CD4-positive, alpha-beta T cell treated with Interleukin-15 for 4 hours (primary cell): Measurements from ENCODE around the gene RARB.

Experiments
- DNase-seq: peaks from one replicate; pipeline ENCODE4 v3.0.0-alpha.2; 2020; ENCODE audit warnings: low spot score

Gene RARB

GRCh38 chr3:25581335-25581734 is 153.3 kb downstream of the RARB start:
- DNase-seq = no peak

- DNase-seq = no peak
These were observed 153.8 kb downstream of the RARB start for GRCh38 chr3:25581823-25582222.

GRCh38 chr3:25582242-25582641 is 154.2 kb downstream of the RARB start:
- DNase-seq = no peak

GRCh38 chr3:25583343-25583742 is 155.3 kb downstream of the RARB start:
- DNase-seq = no peak

DNA sequence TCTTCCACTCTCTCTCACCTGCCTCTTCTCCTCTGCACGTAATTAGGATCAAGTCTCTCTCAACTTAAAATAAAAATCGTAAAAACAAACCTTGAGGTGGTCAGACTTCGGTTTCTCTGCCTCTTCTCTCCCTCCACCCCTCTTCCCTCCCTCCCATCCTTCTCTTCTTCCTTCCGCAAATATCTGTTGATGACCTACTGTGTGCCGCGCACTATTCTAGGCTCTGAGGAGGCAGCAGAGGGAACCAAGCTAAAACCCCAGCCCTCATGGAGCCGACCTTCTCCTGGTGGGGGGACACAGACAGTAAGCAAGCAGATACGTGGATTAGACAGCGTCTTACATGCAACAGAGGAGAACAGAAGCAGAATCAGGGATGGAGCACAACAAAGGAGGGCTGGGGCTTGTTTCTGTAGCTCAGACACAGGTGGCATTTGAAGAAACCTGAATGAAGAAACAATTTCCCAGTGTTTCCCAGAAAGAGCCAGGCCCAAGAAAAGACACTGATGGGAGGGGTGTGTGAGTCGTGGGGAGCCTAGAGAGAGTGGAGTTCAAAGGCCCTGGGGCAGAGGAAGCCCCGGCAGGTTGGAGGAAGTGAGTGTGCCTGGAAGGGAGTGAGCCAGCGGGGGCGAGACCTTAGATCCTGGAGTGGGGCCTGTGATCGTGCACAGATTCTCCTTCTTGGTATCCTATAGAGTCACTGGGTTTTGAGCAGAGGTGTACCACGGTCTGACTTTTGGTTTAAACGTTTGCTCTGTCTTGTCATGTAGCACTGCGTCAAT is 156.1 kb downstream of the RARB start:
- DNase-seq = no peak

DNA sequence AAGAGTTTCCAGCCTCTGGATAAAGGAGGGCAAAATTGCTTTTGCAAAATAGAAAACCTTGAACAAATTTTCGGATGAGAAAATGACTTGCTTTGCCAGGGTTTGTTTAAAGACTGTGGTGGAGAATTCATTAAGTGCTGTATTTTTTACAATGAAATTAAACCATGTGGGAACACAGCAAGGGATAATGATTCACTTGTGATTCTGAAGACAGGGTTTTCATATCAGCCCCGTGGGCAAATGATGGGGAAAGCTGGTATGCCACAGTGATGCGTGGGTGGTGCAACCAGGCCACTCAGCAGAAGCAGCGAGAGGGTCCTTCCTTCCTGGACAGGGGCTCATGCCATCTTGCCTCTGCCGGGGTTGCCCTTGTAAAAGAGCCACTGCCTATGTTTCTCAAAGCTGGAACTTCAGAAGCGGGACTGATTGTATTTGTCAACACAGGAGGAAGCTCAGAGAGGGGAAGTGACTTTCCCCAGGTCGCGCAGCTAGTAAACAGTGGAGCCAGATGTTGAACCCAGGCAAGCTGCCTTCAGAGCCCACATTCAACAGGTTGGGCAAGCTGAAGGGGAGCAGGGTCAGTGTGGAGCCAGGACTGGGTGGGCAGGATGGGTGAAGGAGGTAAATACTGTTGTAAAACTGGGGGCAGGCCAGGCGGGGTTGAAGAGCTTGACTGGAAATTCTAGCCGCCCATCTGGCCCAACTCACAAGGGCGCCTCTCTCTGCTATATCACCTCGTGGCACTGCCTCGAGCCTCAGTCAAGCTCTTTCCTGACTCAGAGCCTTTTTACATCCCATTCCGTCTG is 157.5 kb downstream of the RARB start:
- no peak for DNase-seq

DNA sequence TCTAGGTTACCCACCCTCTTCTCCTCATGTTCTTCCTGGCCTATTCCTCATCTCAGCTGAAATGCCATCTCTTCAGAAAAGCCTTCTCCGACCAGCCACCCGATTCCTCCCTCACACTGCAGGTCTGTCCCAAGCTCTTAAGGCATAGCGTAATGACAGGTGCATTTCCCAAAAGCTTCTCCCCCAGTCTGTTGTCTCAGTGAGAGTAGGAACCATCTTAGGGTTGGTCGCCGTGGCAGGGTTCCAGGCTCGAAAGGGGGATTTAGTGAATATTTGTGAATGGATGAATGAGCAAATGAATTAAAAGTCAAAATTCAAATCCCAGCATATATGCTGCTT is 158.1 kb downstream of the RARB start:
- DNase-seq = no peak

DNA sequence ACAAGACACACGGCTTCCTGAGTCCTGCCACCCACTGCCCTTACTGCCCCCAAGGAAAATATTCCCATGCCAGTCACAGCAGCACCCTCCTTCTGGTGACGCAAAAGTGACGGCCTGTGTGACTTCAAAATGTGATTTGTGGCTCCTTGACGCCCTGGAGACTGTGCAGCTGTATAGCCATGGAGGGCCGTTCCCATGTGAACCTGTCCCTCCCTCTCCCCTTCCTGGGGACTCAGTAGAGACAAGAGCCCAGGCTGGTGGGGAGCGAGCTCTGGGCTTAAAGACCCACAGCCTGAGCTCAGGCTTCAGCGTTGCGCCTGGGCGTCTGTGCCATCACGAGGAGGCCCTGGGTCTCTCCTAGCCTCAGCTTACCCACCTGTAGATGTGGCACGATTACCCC is 158.5 kb downstream of the RARB start:
- no peak for DNase-seq

- DNase-seq = no peak
These were observed 159.0 kb downstream of the RARB start for GRCh38 chr3:25587094-25587493.

- no peak for DNase-seq
These were observed 159.5 kb downstream of the RARB start for GRCh38 chr3:25587526-25587925.

GRCh38 chr3:25587975-25588374 is 159.9 kb downstream of the RARB start:
- DNase-seq = no peak

GRCh38 chr3:25588441-25589103 is 160.5 kb downstream of the RARB start:
- no peak for DNase-seq

- DNase-seq = no peak
These were observed 161.2 kb downstream of the RARB start for GRCh38 chr3:25589104-25589782.

DNA sequence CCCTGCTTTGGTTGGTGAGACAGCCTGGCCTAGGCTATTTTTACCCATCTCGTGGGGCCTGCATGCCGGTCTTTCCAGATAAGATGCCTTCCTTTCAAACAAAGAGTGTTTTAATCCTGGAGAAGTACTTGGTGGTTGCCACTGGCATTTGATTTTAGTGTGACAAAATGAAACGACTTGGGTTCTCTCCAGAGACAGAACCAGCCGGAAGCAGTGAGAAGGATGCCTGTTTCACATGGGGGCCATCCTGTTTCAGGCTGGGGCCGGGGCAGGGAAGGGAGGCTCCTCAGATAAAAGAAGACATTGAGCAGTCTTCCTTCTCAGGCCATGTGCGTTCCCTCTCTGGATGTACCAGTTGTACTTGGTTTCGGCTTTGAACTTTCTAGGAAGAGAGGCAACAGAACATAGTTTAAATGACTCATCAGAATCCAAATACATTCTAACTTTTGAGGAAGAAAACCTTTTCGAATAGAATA is 161.8 kb downstream of the RARB start:
- DNase-seq = no peak

DNA sequence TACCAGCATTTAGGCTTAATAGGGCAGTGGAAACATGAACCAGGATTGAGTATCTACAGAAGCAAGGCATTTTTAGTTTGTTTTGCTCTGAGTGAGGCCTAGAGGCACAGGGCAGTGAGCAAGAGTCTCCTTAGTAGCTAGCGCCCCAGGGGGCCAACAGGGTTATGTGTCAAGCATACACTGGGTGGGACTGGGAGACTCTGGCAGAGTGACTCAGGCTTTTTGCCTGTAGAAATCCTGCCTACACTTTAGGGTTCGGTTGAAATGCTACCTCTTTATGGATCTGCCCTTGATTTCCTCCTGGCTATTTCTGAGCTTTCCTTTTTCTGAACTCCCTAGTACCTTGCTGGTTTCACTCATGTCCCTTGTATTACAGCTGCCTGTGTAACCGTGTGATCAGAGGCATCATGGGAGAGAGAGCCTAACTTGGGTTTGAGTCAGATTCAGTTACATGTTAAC is 164.5 kb downstream of the RARB start:
- no peak for DNase-seq

- DNase-seq = no peak
These were observed 164.9 kb downstream of the RARB start for GRCh38 chr3:25593001-25593400.

GRCh38 chr3:25594007-25594502 is 166.0 kb downstream of the RARB start:
- peak; percentile 33 for DNase-seq

DNA sequence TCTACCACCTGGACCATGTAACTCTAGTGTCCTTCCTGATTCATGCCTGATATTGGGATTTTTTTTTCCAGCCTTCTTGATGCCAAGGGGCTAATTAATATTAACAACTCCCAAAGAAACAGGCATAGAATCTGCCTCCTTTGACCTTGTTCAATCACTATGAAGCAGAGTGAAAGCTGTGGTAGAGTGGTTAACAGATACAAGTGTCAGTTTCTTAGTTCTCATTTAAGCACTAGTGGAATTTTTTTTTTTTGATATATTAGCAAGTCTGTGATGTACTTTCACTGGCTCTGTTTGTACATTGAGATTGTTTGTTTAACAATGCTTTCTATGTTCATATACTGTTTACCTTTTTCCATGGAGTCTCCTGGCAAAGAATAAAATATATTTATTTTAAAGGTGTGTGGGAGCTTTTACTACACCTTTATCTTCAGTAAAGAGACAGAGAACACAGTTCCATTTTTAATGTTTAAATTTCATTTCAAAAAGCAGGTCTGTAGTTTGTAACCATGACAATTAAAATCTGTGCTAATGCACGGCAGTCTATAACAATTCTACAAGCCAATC is 169.6 kb downstream of the RARB start:
- no peak for DNase-seq

DNA sequence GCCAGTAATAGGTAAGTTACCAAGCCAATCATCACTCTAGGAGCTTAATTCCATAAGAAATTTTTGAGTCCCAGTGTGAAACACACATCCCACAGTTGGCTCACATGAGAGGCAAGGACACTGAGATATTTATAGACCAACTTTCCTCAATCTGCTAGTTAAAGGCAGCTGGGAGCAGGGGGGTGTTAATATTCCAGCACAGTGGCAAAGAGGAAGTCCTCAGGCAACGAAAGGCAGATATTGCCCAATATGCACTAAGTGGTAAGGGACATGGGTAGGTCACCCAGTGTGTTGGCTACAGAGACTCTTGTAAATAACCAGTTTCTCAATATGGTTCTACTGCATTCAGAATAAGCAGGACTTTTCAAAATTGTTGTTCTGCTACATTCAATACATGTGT is 175.6 kb downstream of the RARB start:
- DNase-seq = no peak

DNA sequence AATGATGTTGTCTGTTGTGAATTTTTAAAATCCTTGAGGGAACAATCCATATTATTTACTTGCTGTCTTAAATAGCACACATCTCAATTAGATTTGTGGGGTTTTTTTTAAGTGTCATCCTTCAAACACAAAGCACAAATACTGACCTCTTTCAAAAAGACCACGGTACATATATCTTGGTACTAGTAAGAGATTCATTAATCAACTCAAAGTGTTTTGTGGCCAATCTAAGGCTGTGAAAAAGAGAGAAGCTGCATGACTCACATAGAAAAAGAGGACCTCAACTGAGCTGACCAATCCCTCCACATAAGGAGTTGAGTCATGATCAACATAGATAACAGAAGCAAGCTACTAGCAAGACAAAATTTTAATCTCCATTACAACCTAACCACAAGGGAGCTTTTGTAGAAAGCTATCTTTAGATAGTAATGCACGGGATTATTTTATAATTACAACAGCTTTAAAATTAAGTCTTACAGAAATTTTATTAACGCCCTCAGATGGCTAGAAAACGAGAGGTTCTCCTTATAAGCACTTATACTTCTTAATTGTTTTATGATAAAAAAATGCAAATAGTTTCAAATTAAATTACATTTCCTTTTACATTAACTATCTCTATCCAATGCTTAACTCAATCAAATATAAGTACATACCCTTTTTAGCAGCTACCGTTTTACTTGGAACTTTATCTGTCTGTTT is 176.2 kb downstream of the RARB start:
- no peak for DNase-seq

GRCh38 chr3:25610167-25610566 is 182.1 kb downstream of the RARB start:
- no peak for DNase-seq
